GM23248 (cell line): ENCODE results near the gene FAM163A.

ENCODE experiments used
- EZH2 ChIP-seq: fragments of 200-600 bp; sonication (generic); IDR thresholded peaks from 2 replicates; pipeline ENCODE4 v1.6.1; 2018; ENCODE audit warnings: antibody characterized with exemption, mild to moderate bottlenecking; ENCODE audit not compliant: insufficient read depth, poor library complexity, severe bottlenecking
- EZH2phosphoT487 ChIP-seq: fragments of 200-600 bp; sonication (generic); IDR thresholded peaks from 2 replicates; pipeline ENCODE4 v1.6.1; 2018; ENCODE audit warnings: antibody characterized with exemption, moderate library complexity, mild to moderate bottlenecking, low read depth; ENCODE audit not compliant: insufficient read depth

DNA sequence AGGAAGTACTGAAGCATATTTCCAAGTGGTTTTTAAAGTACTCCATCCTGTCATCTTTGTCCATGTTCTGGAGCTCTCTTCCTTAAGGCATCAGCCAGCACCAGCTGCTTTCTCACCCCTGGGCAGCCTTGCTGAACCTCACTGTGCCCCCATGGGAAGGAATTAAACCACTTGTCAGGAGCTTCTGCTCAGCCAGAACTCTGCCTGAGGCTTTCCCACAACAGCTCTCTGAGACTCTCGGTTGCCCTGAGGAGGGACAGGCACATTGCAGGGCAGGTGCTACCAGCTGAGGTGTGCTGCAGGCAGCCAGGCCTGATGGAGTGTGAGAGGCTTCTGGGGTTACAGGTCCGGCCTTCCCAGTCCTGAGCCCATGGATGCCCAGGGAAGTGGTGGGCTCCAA lies 30.9 kb downstream of the FAM163A start:
- TF ChIP-seq EZH2phosphoT487 (no peak), EZH2 (no peak)
